Lower leg skin (tissue), 3 donors: ENCODE measurements around the gene DSG2.

Source experiments
- CTCF ChIP-seq, 3 donors: fragments of 450-650 bp; IDR thresholded peaks; one replicate each; pipeline ENCODE4 v1.5.1; 2016; ENCODE audit warnings: antibody characterized with exemption in 3 of 3, mild to moderate bottlenecking in 3 of 3, moderate library complexity in 2 of 3
- POLR2A ChIP-seq, 2 donors: fragments of 450-650 bp; IDR thresholded peaks; one replicate each; pipeline ENCODE4 v1.6.1; 2016 to 2017; ENCODE audit warnings: antibody characterized with exemption in 2 of 2, mild to moderate bottlenecking in 1 of 2, moderate library complexity in 1 of 2

DNA sequence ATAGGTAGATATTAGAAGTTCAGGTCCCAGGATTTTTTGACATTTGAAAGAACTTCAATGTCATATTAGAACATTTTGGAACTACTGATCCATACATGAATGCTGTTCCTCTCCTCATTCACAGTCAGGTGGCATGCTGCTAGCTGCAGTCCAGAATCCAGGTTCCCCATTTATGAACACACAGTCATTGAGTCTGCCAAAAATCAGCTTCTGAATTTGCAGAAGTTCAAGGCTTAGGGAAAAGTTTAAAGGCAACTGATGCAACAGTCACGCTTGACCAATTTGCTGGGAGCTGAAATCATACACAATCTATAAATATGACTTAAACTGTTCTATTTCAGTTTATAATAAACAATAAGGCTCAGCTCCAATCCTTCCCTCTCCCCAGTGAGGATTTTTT, 76.4 kb downstream of the DSG2 start:
- TF ChIP-seq CTCF (IDR thresholded peaks at IDR 0.05) (no peak), POLR2A (IDR thresholded peaks at IDR 0.05) (no peak)
